Ovary (tissue), 3 donors: ENCODE results near the gene ANKS1B.

Source experiments
- POLR2A ChIP-seq: fragments of 450-650 bp; IDR thresholded peaks from one replicate; pipeline ENCODE4 v1.6.1; 2017; ENCODE audit warnings: antibody characterized with exemption, mild to moderate bottlenecking, moderate library complexity
- TF ChIP-seq, protein P1 (sequence below), 3 donors: fragments of 450-650 bp in 2 of 3; fragments of 200-600 bp in 1 of 3; IDR thresholded peaks; one replicate each; pipeline versions ENCODE4 v1.5.1 to v1.8.0; 2016 to 2022; ENCODE audit warnings: antibody characterized with exemption in 3 of 3, mild to moderate bottlenecking in 1 of 3
- donor health status: DM: no; HTN: no; CAD: no.

DNA sequence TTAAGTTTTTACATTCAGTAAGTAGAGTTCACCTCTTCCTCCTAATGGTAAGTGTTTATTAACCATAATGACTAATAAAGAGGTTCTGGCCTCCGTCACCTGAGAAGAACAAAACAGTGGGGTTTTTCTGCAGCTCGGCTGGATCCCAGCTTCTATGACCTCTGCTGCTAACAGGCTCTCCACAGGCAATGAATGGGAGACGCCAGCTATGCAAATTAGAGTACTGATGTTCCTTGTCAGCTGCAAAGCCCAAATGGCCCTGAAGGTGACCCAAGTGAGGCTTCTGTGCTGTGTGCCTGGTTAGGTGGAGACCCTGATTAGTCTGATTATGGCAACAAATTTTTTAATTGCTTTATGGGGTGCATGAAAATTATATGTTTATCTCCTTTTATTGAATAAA, 1121.6 kb downstream of the ANKS1B start:
- TF ChIP-seq, protein P1, sequence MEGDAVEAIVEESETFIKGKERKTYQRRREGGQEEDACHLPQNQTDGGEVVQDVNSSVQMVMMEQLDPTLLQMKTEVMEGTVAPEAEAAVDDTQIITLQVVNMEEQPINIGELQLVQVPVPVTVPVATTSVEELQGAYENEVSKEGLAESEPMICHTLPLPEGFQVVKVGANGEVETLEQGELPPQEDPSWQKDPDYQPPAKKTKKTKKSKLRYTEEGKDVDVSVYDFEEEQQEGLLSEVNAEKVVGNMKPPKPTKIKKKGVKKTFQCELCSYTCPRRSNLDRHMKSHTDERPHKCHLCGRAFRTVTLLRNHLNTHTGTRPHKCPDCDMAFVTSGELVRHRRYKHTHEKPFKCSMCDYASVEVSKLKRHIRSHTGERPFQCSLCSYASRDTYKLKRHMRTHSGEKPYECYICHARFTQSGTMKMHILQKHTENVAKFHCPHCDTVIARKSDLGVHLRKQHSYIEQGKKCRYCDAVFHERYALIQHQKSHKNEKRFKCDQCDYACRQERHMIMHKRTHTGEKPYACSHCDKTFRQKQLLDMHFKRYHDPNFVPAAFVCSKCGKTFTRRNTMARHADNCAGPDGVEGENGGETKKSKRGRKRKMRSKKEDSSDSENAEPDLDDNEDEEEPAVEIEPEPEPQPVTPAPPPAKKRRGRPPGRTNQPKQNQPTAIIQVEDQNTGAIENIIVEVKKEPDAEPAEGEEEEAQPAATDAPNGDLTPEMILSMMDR (IDR thresholded peaks at IDR 0.05), result no peak
- no peak for TF ChIP-seq POLR2A
